Stimulated activated CD8-positive, alpha-beta memory T cell treated with anti-CD3 and anti-CD28 coated beads, Interleukin-2, amount 100 ng/mL, for 48 hours (primary cell): Measurements from ENCODE around the gene CCDC85C.

Experiments used
- DNase-seq, 2 donors: peaks; one replicate each; pipeline ENCODE4 v3.0.0-alpha.2; 2020; ENCODE audit warnings: low read depth in 2 of 2

Gene CCDC85C

DNA sequence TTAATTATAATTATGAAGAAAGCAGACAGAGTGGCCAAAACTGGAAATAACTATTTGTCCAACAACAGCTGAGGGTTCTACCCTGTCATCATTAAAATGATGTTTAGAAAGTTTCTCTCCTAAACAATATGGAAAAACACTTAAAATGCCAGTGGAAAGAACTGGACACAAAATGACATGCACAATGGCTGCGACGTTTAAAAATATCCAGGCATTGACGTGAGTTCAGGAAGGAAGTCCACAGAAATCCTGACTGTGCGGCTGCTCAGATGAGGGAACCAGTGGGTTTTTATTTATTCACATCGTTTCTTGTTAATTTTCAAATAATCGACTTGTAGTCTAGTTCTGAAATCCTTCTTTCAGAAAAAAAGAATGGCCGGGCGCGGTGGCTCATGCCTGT, 64.5 kb downstream of the CCDC85C start:
- DNase-seq, result no peak

DNA sequence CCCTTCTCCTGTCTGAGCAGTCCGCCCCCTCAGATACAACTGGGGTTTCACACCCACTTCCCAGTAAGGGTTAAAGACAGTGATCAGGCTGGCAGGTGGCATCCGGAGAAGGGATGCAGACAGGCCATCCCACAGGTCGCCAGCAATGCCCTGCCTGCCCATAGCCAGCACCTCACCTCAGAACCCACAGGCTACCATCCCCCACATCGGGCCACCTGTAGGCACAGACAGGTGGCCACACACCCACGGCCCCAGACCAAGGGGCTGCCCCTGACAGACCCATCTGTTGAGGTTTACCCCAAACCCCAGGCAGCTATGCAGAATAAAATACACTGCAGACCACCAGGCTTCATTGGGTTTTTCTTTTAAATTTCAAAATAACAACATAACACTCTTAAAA, 65.3 kb downstream of the CCDC85C start:
- DNase-seq, result no peak

DNA sequence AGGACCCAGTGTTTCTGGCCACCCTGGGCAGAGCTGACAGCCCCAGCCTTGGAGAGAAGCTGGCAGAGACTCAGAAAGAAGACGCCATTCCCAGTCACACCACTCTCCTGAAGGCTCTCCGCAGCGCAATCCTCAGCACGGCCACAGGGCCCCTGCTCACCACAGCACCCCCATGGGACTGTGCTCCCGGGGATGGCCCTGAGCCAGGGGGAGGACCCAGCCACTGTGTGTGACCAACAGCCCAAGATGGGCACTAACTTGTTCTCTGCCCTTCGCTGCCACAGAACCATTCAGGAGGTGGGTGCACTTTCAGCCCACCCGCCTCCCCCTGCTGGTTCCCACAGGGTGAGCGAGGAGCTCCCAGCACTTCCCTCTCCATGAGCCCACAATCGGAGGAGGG, 65.7 kb downstream of the CCDC85C start:
- no peak for DNase-seq

DNA sequence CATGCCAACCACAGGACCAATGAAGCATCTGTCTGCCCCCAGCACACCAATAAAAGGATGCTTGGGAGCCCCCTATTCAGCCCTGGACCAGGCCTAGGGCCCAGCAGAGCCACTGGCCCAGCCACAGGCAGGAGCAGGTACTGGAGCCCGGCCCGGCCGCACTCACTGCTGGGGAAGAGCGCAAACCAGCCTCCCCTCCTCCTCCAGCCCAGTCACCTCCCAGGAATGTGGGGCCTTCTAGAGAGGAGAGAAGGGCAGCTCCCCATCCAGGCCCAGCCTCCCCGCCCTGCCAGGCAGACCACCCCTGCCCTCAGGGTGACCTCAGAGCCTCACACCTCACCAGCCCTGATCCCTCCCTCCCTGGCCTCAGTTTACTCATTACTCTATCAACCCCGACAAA, 66.6 kb downstream of the CCDC85C start:
- DNase-seq, result no peak

DNA sequence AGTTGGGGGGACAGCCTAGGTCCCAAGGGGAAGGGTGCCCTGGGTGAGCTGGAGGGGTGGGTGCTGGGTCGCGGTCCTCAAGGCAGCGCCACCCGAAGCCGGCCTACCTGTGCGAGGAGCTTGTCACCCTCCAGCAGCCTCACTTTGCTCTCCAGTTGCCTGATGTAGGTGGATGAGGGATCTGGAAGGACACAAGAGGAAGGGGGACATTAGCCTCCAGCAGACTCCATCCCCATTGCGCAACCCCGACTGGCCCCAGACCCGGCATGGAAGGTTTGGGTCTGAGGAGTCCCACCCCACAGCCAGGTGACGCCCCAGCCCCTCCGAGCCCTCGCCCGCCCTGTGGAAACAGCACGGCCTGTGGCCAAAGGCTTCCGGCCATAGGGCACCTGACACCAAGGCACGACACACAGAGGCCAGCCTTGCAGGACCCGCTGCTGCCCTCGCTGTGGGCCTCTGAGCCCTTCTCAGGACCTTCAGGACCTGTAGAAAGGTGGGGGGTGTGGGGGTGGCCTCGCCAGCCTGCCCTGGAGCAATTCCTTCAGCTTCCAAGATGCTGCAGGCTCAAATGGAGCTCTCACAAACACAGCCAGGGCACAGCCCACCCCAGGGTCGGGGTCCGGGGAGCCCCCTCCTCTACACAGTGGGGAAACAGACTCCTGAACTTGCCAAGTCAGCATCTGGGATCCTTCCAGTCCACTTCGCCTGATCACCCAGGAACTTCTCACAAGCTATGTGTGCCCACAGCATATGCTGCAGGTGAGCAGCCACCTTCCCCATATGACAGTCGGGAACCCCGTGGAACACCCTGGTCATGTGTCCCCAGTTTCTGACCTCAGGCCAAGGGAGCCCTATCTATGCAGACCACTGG, 67.9 kb downstream of the CCDC85C start:
- no peak for DNase-seq

DNA sequence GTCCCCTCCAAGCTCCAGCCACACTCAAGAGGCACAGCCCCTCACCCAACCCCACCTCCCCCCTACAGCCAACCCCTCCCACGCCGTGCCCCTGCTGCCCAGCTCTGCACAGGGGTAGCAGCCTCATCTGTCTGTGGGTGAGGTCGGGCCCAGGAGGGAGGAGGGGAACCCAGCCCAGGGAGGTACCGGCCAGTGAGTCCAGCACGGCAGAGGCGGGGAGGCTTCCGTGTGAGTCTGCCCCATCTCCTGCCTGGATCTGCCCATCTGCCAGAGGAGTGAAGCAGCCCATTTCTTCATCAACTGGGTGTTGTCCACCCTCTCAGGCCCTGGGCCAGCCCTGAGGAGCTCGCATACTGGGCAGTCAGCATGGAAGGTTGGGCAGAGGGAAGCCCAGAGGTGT, 68.6 kb downstream of the CCDC85C start:
- DNase-seq, result no peak

DNA sequence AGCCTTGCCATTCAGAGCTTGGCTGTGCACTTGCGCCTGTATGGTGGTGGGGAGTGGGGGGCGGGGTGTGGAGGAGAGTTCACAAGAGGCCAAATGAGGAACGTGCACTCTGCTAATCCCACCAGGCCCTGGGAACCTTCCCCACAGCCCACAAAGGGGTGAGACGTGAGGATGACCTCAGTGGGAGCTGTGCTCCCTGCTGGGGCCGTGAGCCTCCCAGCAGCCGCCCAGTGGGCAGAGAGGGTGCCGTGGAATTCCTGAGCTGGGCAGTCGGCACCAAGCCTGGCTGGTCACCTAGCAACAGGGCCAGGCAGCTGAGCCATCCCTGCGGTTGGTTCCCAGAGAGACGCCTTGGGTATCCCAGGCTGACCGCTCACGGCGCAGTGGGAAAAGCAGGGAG, 69.1 kb downstream of the CCDC85C start:
- DNase-seq, result no peak

DNA sequence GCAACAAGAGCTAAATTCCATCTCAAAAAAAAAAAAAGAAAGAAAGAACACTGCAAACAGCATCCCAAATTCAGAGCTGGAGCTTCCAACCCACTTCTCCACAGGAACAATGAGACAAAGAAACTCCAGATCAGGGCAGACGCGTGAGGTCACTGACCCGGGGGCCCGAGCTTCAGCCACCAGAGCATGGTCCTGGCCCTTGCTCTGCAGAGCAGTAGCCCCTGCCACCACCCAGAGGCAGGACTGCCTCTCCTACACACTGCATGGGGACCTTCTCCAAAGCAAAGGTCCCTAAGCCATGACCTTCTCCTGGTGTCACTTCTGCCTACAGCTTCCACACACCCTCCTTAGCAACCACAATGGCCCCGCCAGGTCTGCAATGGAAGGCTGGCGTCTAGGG, 69.7 kb downstream of the CCDC85C start:
- no peak for DNase-seq

DNA sequence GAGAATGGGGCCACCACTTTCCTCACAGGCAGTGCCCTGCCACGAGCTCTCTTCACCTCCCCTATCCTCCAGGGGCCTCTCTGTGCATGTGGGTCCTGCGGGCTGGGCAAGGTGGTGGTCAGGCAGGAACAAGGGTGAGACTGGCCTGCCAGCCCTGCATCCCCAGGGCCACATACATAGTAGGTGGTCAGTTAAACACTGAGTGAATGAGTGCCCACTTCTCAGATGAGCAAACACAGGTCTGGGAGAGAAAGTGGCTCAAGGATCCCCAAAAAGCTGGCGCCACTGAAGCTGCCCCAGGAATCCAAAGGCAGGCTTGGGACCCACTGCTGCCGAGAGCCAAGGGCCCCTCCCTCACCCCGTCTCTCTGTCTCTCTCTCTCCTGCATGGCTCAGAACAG, 71.7 kb downstream of the CCDC85C start:
- DNase-seq, result no peak

DNA sequence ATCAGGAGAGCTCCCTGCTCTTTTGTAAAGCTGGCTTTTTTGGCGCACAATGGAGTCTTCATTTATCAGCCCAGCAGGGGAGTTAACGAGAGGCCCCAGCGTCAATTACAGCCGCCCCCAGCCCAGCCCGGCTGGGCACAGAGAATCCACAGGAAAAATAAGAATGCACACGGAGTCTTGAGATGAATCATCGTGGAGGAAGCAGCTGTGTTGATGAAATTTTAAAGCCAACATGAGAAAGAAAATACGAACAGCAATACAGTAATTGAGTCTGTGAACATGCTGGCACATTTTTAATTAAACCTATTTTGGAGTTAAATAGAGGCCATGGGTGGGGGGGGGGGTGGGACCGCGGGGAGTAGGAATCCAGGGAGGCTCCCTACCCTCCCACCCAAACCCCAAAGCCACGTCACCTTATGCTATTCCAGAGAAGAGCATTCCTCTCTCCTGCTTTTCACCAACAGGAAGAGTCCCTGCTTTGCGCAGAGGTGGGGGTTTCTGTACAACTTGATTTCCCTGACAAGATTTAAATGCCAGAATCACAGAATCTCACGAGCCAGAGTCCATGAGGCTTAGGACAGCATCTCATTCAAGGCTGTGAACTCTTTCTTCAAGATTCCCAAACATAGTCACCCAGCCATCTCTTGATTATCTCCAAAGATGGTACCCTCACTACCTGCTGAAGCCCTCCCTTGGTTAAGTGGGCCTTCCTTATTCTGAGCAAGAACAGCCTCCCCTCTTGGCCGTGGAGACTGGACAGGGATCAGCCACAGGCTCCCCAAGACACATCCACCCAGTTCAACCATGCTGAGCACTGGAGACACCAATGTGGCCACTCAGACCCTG, 72.5 kb downstream of the CCDC85C start:
- DNase-seq, result no peak

DNA sequence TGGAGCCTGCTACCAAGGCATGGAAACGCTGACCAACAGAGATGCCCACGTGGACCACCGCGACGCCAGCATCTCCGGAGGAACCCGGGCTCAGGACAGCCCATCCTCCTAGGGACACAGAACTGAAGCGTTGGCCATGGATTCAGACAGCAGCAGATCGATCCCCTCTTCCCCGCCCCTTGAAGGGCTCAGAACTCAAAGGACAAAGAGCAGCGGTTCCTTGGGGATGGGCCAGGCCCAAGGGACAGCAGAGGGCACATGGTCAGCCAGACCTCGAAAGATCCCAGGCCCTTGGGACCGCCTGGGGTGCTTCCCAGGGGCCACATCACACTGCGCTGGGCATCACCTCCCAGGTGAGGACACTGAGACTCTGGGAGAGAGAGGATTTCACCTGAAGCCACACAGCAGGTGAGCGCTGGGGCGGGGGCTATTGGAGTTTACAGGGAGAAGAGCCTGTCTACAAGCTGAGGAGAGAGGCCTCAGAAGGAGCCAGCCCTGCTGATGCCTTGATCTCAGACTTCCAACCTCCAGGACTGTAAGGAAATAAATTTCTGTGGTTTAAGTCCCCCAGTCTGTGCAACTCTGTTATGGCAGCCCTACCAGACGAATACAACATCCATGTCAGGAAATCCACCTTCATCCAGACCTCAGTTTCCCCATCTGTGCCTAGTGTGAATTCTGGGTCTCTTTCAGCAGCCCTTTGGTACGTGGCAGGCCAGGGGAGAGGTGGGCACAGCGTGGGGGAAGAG, 73.4 kb downstream of the CCDC85C start:
- no peak for DNase-seq

DNA sequence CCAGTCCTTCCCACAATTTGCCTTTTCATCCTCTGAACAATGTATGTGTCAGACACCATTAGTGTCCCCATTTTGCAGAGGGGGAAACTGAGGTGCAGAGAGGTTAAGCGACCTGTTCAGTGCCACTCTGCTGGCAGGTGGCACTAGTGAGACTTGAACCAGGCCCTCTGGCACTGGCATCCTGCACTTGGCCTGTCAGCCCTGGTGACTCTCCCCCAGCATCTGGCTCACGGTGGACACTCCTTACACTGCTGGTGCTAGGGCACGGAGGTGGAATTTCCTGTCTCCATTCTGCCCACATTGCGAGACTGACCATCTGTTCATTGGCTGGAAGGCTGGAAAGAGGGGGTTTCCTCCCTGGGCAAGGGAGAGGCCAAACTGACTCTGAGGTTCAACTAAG, 74.1 kb downstream of the CCDC85C start:
- no peak for DNase-seq

DNA sequence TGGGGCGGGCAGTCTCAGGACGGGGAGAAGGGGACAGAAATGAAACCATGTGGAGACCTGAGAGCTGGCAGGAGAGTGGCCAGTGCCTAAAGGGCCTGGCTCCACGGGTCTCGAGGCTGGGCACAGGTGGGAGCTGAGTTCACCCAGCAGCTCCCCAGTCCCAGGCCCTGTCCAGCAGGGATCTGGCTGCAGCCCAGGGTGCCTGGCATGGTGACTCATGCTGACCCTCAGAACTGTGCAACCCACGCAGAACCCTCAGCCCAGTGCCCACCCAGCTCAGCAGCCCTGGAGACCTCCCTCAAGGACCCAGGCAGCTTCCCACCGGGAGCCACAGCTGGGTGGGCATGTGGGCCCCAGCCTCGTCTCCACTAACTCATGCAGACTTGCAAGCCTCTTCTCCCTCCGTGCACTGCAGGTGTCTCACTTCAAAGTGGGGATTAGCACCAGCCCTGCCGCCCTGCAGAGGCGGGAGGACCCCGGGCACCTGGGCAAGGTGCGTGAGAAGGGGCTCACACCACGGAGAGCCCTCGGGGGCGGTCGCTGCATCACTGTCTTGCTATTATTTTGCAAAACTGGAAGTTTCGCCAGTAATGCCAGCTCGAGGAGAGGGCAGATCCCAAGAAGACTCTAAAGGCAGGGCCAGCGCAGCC, 76.5 kb downstream of the CCDC85C start:
- DNase-seq, result no peak

DNA sequence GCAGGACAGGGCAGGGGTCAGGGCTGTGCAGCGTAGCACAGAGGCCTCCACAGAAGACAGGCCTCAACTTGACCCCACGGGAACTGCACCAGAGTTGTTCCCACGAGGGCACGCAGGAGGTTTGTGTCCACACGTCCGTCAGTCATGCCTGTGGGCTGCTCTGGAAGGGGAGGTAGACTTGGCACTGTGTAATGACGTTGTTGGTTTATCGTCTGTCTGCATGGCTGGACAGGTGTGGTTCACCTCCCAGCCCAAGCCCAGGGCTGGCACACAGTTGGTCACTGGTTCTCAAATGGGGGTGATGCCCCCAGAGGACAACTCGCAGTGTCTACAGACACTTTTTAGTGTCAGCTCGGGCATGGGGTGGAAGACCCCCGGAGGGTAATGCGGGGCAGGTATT, 77.0 kb downstream of the CCDC85C start:
- DNase-seq, result no peak

DNA sequence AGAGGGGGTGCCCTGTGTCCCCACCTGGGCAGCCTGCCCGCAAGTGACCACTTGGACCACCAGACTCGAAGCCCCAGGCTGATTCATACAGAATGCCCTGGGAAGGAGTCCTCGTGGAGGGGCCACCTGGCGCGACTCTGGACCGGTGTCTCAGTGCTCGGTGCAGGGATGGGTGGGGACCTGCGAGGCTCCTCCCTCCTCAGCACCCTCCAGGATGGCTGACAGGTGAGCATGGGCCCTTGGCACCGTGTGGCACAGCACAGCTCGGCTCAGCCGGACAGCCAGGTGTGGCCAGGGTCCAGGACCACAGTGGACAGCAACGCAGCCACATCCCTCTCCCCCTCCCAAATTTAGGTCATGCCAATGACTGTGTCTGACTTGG, 78.3 kb downstream of the CCDC85C start:
- DNase-seq, result no peak

DNA sequence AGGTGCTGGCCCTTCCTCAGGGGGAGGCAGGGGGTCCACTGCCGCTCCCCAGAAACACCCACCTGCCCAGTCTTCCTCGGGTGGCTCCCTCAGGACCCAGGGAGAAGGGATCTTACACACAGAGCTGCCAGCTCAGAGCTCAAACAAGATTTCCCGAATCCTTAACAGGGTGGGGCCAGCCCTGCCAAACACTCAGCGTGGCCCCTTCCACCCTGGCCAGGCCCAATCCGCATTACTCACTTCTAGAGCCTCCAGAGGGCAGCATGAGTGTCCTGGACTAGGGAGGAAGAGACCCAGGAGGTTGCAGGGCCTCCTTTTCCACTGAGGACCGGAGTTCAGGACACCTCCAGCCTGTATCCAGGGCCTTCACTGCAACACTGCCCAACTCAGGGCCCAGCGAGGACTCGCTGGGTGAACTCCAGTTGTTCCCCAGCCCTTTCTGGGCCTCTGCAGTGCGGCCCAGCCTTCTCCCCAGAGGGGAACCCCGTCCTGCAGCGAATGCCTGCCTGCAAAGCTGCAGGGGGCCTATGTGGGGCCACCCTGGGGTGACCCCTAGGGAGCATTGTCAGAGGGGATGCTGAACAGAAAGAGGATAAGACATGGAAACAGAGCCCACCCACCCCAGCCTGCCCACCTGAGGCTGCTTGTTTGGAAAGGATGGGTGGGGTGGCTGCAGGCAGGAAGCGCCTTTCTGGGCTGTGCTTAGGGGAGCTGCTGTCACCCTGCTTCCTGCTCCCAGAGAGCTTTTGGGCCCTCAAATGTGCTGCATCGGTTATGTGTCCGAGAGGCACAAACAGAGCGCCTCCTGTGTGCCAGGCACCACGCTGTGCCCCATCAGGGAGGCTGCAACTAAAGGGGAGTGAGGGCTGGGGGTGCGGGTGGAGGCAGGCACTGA, 79.0 kb downstream of the CCDC85C start:
- no peak for DNase-seq

DNA sequence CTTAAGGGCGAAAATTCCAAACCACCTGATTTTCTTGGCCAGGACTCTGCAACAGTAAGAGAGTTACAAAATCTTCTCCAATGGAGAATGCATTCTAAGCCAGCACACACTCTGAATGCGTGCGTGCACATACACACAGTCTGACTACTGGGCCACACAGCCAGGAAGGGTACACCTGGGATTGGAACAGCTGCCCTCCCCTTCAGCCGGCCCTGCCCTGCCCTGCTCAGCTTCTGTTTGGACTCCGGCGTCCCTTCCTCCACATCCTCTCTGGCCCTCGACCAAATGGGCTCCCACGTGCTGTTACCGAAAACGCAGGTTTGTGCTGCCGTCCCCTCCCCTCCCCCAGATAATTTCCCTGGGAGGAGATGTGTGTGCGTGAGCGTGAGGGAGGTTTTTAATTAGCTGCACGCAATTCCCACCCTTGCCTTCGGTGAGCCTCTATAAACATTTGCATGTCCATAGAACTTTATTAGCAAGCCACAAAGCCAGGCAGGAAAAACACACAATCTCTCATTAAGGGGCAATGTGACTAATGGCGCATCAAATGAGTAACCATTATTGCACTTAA, 79.8 kb downstream of the CCDC85C start:
- no peak for DNase-seq

DNA sequence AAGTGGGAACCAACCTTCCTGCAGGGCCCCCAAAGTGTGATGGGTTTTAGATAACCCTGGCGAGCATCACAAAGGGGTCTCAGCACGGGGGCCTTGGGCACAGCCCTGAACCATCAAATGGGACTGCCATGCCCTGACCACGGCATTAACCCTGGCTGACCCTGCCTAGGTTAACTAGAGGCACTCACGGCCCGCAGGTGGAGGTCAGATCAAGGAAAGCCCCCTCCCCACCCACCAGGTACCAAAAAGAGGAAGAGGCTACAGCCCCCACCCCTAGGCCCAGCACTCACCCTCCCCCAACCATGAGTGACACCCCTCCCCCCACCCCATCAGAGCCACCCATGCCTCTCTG, 80.3 kb downstream of the CCDC85C start:
- DNase-seq, result no peak

DNA sequence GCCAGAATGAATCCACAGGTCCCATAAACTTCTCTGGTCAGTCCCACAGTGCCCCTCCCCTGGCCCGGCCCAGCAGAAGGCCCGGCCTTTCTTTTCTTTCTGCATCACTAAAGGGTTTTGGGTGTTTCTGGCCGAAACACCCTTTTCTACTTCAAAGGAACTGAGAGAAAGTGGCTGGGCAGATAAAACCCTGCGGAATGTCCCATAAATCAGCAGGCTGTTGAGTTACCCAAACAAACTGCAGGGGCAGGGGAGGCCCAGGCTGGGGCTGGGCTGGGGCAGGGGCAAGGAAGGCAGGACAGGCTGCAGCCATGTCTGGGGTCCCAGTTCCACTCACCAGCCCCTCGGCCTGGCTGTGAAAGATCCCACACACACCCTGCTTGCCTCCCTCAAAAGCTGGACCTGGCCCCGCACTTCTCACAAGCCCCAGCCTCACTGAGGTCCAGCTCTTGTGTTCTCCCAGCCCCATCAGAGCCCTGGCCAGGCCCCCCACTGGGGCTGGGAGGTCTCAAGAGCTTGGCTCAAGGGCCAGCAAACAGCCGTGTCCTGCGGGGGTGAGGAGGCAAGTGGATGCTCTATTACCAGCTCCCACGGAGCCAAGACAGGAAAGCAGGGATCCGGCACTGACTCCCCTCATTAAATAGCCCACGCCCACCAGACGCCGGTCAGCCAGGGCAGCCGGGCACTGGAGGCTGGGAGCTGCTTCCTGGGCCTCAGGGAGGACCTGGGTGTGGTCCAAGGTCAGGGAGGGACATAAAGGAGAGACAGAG, 80.9 kb downstream of the CCDC85C start:
- DNase-seq, result no peak

DNA sequence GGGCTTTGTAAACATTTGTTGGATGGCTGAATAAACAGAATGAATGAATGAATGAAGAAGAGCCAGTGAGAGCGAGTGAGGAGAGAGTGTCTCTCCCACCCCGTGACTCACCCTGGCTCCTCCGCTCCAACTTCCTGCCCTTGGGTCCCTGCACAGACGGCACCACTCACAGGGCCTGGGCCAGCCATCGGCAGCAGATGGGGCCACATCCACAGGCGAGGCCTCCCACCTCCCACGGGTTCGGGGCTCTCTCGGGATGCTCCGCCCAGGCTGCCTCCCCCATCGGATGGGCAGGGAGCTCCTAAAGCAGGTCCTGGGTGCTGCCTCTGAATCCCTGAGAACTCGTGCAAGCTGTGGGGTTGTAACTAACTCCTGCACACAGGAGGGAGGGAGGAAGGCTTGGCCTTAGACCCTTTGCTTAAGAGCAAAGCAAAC, 81.5 kb downstream of the CCDC85C start:
- DNase-seq, result no peak
